Inflammatory macrophage treated with lipopolysaccharide for 4 hours (primary cell): ENCODE results near the gene PLEKHG5.
A peak's percentile ranks its signal among the peaks of the same experiment; 100 is the strongest.

Experiments used
- DNase-seq: peaks from one replicate; pipeline ENCODE4 v3.0.0-alpha.2; 2020

The PLEKHG5 gene

DNA sequence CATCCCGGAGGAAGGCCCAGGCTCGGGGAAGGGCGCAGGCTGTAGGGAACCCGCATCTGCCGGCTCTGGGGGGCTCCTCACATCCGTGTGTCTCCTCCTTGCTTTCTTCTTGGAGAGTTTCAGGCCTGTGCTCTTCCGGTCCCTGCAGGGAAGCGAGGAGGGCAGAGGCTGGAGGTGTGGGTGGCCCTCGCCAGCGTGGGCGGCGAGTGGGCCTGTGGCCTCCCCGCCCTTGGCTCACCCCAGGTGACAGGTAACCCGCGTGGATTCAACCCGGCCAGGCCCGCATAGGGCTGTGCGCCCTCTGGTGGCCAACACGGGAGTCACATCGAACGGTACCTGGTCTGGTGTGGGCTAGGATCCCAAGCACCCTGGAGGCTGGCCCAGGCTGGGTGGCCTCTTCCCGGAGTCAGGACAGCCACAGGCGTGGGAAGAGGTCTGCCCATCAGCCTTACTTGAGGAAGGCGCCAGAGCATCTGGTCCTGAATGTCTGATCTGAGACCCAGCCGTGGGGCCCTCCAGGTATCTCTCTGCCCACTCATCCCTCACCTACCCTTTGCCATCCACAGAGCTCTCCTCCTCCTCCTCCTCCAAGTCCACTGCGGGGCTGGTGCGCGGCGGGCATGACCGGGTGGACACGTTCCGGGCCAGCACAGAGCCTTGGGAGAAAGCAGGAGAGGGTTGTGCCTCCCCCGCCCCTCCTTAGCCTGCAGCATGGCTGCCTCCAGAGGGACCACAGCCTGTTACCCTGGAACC is 15.9 kb downstream of the PLEKHG5 start:
- peak; percentile 40 for DNase-seq

DNA sequence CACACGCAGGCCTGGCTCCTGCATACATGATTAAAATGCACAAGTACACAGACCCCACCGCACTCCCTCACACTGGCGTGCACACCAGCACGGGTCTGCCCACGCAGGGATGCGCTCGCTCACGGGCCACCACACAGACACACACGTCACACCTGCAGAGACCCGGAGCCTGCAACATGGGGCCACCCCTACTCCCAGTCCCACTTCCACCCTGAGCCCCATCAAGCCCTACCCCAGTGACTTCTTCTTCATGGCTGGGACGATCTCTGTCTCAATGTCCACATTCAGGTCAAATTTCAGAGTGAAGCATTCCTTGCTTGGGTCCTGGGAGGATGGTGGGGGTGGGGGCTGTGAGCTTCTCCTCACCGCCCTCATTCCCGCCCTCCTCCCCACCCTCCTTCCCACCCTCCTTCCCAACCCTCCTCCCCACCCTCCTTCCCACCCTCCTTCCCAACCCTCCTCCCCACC is 16.6 kb downstream of the PLEKHG5 start:
- no peak for DNase-seq

DNA sequence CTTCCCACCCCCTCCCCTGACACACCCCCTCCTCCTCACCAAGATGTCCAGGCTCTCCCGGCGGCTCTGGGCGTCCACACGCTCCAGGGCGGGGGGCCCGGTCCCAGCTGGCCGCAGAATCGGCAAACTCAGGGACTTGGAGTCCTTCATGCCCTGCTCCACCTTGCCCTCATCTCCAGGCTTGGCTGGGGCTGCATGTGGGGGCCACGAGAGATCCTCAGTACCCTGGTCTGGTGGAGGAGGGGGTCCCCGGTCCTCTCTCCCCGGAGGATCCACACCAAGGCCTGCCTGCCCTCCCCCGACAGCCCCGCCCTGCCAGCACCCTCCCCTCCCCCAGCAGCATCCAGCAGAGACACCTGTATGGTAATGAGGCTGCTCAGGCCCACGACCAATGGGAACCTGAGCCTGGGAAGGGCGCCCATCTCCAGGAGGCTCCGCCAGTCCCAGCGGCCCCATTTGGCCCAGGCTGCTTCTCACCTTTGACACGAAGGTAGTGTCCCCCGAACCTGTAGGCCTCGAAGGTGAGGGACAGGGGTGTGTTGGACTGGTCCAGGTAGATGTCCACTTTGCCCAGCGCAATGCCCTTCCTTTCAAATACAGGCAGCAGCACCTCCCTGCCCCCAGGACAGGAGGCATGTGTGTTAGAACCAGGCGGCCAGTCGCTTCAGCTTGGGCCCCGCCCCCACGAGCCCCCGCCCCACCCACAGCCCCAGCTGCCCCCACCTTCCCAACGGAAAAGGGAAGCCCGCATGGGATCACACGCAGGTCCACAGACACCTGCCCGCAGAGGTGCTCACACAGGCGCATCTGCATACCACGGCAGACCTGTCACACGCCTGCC is 17.3 kb downstream of the PLEKHG5 start:
- no peak for DNase-seq

DNA sequence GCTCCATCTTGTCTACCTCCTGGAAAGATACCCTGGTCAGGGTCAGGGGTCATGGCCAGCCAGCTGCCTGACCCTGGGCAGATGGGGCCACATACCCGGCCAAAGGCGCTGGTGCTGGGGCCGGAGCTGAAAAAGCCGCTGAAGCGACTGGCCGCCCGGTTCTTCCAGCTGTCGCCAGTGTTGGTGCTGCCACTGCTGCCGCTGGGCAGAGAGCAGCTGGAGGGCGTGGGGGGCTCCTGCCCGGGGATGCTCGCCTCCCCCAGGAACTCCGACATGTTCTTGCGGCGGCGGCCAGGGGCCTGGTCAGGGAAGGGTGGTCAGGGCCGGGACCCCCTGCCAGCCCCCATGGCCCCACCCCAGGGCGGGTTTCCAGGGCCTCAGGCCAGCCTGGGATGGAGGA is 18.3 kb downstream of the PLEKHG5 start:
- no peak for DNase-seq

DNA sequence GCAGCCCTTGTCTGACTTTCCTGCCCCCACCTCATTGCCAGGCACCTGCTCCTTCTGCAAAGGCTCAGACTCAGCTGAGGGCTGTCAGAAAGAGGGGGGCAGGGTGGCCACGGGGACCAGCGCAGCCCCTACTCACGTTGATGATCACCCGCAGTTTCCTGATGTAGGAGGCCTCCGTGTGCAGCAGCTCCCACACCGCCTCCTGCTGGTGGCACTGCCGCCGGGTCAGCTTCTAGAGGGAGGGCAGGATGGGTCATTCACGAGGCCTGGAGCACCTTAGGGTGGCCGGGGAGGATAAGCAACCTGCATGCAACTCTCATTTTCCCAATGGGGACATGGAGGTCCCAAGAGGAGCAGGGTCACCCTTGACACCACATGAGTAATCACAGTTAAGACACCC is 19.1 kb downstream of the PLEKHG5 start:
- DNase-seq: no peak

DNA sequence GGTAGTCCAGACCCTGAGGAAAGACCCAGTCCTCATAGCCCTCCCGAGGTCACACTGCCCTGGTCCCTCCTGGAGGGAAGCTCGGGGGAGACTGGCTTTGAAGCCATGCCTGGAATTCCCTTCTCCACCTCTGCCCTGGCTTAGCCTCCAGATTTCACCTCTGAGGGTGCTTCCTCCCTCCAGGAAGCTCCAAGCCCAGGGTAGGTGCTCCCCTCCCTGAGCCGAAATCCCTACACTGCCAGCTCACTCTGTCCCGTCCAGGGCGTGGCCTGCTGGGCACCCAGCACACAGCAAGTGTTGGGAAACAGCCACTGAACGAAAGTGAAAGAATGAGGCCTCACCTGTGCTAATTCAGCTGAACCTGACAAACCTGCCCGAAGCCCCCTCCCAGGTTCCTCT is 19.5 kb downstream of the PLEKHG5 start:
- no peak for DNase-seq

DNA sequence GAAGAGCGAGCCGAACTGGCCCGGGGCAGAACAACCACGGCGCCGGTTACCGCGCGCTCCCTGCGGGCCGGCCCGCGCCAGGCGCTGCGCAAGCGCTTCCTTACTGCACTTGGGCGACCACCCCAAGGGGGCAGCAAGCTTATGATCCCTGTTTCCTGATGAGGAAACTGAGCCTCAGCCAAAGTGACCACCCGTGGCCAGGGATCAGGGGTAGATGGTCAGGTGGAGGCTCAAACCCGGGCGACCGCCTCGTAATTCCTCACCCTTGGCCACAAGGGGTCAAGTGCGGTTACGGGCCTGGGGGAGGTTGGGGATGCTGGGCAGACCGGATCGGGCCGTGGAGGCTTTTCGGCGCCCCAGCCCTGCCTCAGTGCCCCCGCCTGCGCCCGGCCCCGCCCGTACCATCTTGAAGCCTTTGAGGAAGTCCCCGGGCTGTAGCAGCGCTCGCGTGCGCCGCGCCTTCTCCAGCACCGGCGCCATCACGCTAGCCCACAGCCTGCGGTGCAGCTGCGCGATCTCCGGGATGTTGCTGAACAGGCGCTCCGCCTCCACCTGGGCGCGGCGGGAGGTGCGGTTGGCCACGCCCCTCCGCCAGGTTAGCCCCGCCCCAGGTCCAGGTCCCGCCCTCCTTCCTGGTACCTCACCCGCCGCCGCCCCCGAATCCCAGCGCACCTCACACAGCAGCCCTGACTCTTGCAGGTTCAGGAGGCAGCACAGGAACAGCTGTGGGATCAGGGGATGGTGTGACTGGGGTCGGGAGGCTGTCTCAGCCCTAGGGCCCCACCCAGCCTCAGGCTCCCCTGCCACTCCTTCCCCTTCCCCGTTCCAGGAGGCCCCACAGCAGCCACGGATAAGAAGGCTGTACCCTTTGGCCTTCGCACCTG is 20.1 kb downstream of the PLEKHG5 start:
- no peak for DNase-seq

DNA sequence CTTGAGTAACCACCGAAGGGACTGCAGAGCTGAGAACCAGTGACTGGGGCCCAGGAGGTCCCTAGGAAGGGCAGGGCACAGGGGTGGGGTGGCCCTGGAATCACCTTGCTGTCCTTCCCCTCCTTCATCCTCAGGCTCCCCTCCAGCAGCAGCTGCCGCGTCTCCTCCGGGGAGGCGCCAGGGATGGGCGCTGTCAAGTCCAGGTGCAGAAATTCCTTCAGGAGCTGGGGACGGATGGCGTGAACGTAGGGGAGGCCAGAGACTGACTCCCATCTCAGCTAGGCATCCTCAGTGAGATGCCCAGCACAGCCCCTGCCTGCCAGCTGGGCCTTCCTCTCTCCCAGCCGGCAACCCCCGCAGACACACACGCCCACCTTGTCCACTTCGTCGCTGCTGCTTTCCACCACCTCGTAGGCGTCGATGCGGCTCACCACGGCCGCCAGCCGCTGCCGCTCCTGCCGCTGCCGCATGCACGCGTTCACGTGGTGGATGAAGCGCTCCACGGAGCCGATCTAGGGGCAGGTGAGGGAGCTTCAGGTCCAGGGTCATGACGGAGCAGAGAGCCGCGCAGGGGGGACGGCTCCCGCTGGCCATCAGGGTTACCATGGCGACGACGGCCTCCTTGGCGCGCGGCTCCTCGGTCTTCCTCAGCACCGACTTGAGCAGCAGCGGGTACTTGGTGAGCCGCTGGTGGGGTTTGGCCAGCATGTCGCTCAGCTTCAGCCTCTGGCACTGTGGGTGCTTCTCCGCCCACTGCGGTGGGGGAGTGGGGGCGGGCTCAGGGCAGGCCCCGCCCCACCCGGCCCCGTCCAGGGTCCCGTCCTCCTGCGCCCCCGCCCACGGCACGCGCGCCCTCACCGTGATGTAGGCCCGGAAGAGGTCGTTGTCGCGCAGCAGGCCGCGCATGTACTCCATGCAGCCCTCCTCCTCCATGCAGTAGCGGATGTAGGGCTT is 21.1 kb downstream of the PLEKHG5 start:
- DNase-seq: no peak

DNA sequence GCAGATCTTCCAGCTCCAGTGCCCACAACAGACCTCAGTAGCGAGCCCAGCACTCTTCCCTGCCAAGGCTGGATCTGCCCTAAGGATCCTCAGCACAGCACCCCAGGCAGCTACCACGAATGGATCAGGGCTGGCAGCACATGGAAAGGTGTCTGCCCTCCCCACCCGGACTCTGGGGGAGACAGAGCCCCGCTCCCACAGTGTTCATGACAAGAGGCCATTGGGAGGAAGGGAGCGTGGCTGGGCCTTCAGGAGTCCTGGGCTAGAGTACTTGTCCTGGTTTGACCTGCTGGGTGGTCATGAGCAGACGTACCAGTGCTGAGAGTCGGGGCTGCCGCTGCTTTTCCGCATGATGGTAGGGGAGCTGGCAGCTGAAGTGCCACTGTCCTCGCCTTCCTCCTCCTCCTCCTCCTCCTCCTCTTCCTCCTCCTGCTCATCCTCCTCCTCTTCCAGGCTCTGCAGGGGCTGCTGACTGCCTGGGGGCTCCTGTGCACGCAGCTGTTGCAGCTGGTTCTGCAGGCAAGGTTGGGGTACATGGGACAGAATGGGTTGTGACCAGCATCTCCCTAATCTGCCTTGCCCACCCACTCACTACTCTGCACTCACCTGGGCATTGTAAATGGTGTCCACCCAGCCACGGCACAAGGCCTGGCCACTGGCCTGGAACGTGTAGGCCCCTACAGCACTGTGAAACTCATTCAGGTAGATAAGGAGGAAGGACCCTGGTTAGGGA is 22.6 kb downstream of the PLEKHG5 start:
- DNase-seq: no peak

DNA sequence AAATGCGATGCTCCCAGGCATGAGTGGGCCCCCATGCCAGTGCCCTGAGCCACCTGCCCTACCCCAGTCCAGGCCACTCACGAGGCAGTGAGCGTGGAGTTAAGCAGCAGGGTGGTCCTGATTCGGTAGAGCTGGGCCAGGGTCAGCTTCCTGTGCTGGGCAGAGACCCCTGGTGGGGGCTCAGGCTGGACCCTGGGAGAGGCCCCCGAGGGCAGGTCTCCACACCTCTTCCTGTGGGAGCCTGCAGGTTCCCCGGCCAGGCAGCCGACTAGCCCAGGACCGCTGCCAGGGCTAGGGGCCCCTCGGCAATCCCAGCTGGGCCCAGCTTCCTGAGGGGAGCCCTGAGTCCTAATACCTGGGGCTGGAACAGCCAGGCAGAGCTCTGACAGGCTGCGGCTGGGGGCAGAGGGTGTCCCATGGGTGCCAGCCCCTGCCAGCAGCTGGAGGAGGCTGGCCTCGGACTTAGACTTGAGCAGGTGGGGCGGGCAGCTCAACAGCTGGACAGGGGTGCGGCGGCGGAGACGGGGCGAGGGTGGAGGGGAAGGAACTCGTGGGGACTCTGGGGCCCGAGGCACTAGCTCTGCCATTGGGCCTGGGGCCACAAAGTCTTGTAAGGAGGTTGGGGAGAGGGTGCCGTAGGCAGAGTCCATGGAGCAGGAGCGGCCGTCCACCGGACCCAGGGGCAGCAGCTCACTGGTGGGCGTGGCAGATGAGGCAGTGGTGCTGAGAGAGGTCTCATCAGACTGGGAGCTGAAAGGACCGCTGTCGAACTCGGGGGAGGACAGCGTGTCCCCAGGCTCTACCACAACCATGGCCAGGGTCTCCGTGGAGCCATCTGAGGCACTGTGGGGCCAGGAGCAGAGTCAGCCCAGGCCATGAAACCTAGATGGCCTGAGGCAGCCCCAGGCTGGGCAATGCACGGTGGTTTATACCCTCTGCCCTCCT is 23.5 kb downstream of the PLEKHG5 start:
- no peak for DNase-seq

DNA sequence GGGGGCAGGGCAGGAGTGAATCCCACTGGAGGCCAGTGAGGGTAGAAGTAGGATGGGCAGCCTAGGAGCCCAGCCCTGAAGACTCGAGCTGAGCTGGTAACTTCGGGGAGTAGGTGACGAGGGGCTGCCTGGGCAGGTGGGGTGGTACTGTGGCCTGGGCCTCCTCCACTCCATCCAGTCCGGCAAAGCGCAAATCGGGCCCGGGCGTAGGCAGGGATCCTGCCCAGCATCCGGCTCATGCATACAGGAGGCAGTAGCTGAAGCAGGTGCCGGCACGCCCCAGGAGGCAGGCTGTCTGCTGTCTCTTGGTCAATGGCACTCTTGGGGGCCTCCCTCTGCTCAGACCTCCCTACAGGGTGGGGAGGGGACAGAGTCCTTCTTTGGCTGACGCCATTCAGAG is 24.2 kb downstream of the PLEKHG5 start:
- no peak for DNase-seq

DNA sequence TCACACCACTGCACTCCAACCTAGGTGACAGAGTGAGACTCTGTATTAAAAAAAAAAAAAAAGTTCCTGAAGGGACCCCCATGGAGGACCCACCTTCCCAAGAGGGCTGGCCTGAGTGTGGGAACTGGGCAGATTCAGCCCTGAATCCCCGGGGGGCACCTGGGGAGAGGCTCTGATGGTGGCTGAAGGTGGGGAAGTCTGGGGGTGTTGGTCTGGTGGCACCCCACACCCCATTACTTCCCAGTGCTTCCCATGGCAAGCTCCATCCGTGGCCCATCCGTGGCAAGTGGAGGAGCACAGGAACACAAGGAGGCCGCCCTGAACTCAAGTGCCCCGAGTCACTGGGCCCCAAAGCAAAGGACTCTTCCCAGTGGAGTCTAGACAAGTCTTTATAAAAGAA is 24.7 kb downstream of the PLEKHG5 start:
- DNase-seq: no peak

DNA sequence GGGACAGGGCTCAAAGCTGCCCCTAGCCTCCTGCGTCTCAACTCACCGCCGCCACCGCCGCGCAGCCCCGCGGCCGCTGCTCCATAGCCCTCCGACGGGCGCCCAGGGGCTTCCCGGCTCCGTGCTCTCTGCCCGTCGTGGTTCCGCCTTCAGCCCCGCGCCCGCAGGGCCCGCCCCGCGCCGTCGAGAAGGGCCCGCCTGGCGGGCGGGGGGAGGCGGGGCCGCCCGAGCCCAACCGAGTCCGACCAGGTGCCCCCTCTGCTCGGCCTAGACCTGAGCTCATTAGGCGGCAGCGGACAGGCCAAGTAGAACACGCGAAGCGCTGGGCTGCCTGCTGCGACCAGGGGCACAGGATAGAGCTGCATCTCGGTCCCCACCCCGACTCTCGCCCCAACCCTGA is 25.4 kb downstream of the PLEKHG5 start, which contains the start of gene TNFRSF25:
TNFRSF25 (minus strand) TSS at position 151 of the 400 bp plus-strand sequence; CDS start at position 85, 66 bp downstream.
- DNase-seq: no peak

DNA sequence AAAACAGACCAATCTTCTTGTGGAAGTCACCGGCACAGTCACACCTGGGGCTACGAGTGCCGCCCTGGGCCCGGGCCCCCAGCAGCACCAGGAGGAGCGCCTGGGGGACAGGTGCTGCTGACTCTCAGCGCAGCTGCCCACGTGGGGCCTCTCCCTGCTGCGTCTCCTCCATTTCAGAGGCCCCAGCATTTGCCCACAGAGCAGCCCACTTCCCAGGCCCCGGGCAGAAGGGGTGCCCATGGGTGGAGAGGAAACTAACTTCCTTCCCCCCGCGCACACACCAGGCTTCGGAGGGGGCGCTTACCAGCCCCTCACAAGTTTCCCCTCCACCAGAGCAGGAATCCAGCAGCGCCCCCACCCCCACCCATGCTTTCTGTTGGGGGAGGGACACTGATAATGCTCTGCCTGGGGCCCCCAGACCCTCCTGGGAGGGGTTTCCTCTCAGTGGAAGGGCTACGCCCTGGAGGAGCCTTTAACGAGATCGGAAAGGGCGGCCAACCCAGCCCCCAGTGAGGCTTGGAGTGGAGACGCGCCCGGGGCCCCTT is 25.9 kb downstream of the PLEKHG5 start:
- no peak for DNase-seq

DNA sequence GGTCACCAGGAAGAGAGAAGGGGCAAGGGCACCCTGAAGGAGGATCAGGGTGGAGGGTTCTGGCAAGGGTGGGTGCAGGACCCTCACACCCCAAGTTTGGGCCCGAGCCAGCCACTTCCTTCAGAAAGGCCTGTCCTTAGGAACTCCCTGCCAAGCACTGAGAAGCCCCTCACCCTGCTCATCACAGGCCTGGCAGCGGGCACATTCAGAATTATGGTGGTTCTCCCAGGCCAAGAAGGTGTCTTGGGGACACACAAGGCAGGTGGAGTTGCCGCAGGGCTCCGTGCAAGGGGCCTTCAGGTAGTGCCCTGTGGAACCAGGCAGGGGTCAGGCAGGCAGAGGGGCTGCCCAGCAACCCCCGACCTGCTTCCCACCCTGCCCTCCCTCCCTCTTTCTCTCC is 26.6 kb downstream of the PLEKHG5 start:
- no peak for DNase-seq

DNA sequence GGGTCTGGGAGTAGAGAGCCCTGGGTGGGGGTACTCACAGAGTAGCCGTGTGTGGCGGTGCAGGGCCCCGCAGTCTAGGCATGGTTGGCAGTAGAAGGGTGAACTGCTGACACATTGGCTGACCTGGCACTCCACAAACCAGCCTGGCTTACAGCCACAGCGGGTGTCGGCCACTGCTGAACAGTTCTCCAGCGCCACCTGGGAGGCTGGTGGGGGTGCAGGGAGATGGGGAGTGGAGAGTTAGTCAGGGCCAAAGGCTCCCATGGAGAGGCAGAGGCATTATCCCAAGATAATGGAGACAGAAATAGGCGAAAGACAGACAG is 27.0 kb downstream of the PLEKHG5 start:
- DNase-seq: no peak

DNA sequence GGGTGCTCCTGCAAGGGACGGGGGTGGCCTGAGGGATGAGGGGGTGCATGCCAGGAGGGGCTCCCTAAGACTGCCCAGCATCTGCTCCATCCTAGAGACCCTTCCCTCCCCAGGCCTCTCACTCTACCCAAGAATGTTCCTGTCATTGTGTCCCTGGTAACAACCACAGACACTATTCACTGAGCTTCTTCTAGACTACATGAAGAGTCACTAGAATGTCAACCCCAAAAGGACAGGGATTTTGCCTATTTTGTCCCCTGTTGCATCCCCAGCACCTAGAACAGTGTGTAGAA is 28.4 kb downstream of the PLEKHG5 start:
- no peak for DNase-seq

DNA sequence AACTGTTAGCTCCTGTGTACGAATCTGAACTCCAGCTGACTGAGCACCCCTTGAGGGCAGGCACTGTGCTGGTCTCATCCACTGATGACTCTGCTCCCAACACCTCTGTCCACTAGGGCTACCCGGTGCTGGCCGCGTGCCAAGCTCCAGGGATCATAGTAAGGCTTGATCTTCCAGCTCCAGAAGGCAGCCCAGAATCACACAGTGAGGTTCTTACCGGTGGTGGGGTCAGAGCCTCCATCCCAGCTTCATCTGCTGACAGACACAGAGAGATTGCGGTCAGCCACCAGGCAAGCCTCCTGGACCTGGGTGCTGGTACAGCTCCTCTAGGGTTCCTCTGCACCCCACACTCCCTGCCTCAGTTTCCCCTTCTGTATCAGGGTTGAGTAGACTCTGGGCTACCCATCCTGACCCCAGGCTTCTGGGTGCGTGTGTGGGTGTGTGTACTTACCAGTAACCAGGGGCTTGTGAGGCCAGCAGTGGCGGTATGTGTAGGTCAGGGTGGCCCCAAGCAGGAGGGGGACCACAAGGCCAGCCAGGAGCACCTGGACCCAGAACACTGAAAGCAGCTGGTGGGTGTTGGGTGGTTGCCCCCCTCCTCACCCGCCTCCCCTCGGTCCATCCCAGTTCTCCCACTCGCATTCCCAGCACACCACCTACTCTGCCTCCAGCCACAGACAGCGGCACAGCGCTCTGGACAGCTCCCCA is 28.9 kb downstream of the PLEKHG5 start:
- DNase-seq: no peak
